Common myeloid progenitor, CD34-positive (primary cell): Measurements from ENCODE around the gene NR5A2.

Source experiments
- CTCF ChIA-PET: fragments of 350-600 bp; sonication (Branson Sonifier 250); formaldehyde crosslinking; loops from one replicate; lab custom pipeline; 2021; ENCODE audit warnings: antibody characterized with exemption; lab: Charles Lee
- POLR2A ChIA-PET: fragments of 350-600 bp; sonication (Branson Sonifier 250); formaldehyde crosslinking; loops from one replicate; lab custom pipeline; 2021; ENCODE audit warnings: antibody characterized with exemption; lab: Charles Lee
- DNase-seq, 3 donors: peaks; one replicate each; pipeline versions ENCODE4 v3.0.0 to v3.0.0-alpha.2; 2013
- H3K27ac ChIP-seq, 2 experiments: 1 replicate in 1 of 2; 2 replicates in 1 of 2; pipeline ENCODE4 v1.7.0; 2013; ENCODE audit warnings: inconsistent platforms in 2 of 2, low read length in 2 of 2, mild to moderate bottlenecking in 2 of 2, low read depth in 1 of 2, moderate library complexity in 1 of 2; ENCODE audit not compliant: severe bottlenecking in 2 of 2, insufficient read depth in 1 of 2, poor library complexity in 1 of 2
- H3K27me3 ChIP-seq, 5 experiments: replicated peaks in 2 of 5; 1 replicate in 3 of 5; 2 replicates in 2 of 5; pipeline versions ENCODE4 v1.6.1 to v1.7.0; 2013; ENCODE audit warnings: low read length in 4 of 5, mild to moderate bottlenecking in 2 of 5, moderate library complexity in 2 of 5, inconsistent platforms in 1 of 5; ENCODE audit not compliant: insufficient read depth in 5 of 5, control insufficient read depth in 4 of 5
- H3K36me3 ChIP-seq, 4 experiments: 1 replicate in 2 of 4; 2 replicates in 2 of 4; pipeline versions ENCODE4 v1.6.1 to v1.7.0; 2013; ENCODE audit warnings: low read length in 3 of 4, control low read depth in 1 of 4, mild to moderate bottlenecking in 1 of 4; ENCODE audit not compliant: control insufficient read depth in 4 of 4, insufficient read depth in 4 of 4
- H3K4me1 ChIP-seq, 4 experiments: 1 replicate in 3 of 4; 2 replicates in 1 of 4; pipeline versions ENCODE4 v1.6.1 to v1.7.1; 2013; ENCODE audit warnings: low read length in 3 of 4, mild to moderate bottlenecking in 3 of 4, control low read depth in 1 of 4, inconsistent platforms in 1 of 4, moderate library complexity in 1 of 4; ENCODE audit not compliant: control insufficient read depth in 4 of 4, insufficient read depth in 4 of 4; ENCODE audit errors: control extremely low read depth in 1 of 4
- H3K4me3 ChIP-seq, 7 experiments: 1 replicate in 4 of 7; 2 replicates in 3 of 7; pipeline versions ENCODE4 v1.5.1 to v1.7.0; 2013; ENCODE audit warnings: mild to moderate bottlenecking in 7 of 7, low read length in 6 of 7, moderate library complexity in 6 of 7, inconsistent platforms in 2 of 7, low read depth in 2 of 7, control low read depth in 1 of 7; ENCODE audit not compliant: insufficient read depth in 4 of 7, control insufficient read depth in 1 of 7; ENCODE audit errors: extremely low read depth in 1 of 7
- H3K9me3 ChIP-seq, 5 experiments: 1 replicate in 4 of 5; 2 replicates in 1 of 5; pipeline versions ENCODE4 v1.6.1 to v1.7.1; 2013; ENCODE audit warnings: low read length in 4 of 5, mild to moderate bottlenecking in 2 of 5, inconsistent platforms in 1 of 5, low read depth in 1 of 5, moderate library complexity in 1 of 5; ENCODE audit not compliant: control insufficient read depth in 4 of 5, insufficient read depth in 2 of 5; ENCODE audit errors: control extremely low read depth in 1 of 5
- WGBS: methylation state at CpG from one replicate; pipeline ENCODE4 v1.1.5; 2013; ENCODE audit not compliant: insufficient coverage; 5-methylcytosine and 5-hydroxymethylcytosine counted together

Gene NR5A2

GRCh38 chr1:200154069-200154767 lies 126.7 kb downstream of the NR5A2 start:
- Histone ChIP-seq H3K4me3 (peak overlapping the region in 1 of 7 experiments; percentile 21), H3K36me3 (no peaks in the 10 kb centered on the region), H3K9me3 (no peaks in the 10 kb centered on the region), H3K27ac (peak overlapping the region; percentile 53 to 78), H3K27me3 (no peaks in the 10 kb centered on the region), H3K4me1 (peaks cover 29 to 69% (median 43%) of the 10 kb centered on the region in 4 experiments)
- DNase-seq = peak; percentile 70 to 98 (median 95)
- ChIA-PET CTCF (interaction anchor here (1.2 to 1.4 kb wide), 3 partner anchors 11 to 122 kb away, joined by 3 to 6 read pairs (median 3); no protein-coding TSS in a partner anchor), POLR2A (interaction anchor here (0.6 to 0.8 kb wide), 2 partner anchors 13 to 15 kb away, joined by 4 read pairs; no protein-coding TSS in a partner anchor)

GRCh38 chr1:200157715-200158114 lies 130.2 kb downstream of the NR5A2 start:
- Histone ChIP-seq H3K27ac (no peak overlapping the region), H3K4me3 (no peak overlapping the region), H3K36me3 (no peaks in the 10 kb centered on the region), H3K4me1 (peaks cover 20 to 48% (median 31%) of the 10 kb centered on the region in 4 experiments), H3K27me3 (no peaks in the 10 kb centered on the region), H3K9me3 (no peaks in the 10 kb centered on the region)
- CTCF ChIA-PET = interaction anchor here (0.6 to 1.4 kb wide), 3 partner anchors 16 to 18 kb away, joined by 3 read pairs; no protein-coding TSS in a partner anchor
- POLR2A ChIA-PET = no interaction called here
- no peak for DNase-seq

GRCh38 chr1:200161801-200162200 lies 134.3 kb downstream of the NR5A2 start:
- Histone ChIP-seq H3K4me3 (no peak overlapping the region), H3K27me3 (no peaks in the 10 kb centered on the region), H3K36me3 (no peaks in the 10 kb centered on the region), H3K9me3 (peaks cover 0 to 3% (median 0%) of the 10 kb centered on the region in 5 experiments), H3K4me1 (peaks cover 6 to 34% (median 13%) of the 10 kb centered on the region in 4 experiments), H3K27ac (no peak overlapping the region)
- ChIA-PET CTCF (no interaction called here), POLR2A (no interaction called here)
- no peak for DNase-seq
- WGBS = 100% methylated on average over 4 of the region's 4 CpGs

- no peak for DNase-seq
- H3K4me1 ChIP-seq = peaks cover 6 to 35% (median 14%) of the 10 kb centered on the region in 4 experiments
- ChIA-PET CTCF (no interaction called here), POLR2A (no interaction called here)
- H3K27ac ChIP-seq = no peak overlapping the region
- 98% methylated on average over 6 of the region's 6 CpGs for WGBS
- no peak overlapping the region for H3K4me3 ChIP-seq
- H3K9me3 ChIP-seq = peaks cover 0 to 3% (median 0%) of the 10 kb centered on the region in 5 experiments
- no peaks in the 10 kb centered on the region for H3K27me3 ChIP-seq
- no peaks in the 10 kb centered on the region for H3K36me3 ChIP-seq
Measured at GRCh38 chr1:200162258-200162657, 134.7 kb downstream of the NR5A2 start.

- peaks cover 0 to 3% (median 0%) of the 10 kb centered on the region in 5 experiments for H3K9me3 ChIP-seq
- POLR2A ChIA-PET = no interaction called here
- no peak overlapping the region for H3K27ac ChIP-seq
- H3K4me1 ChIP-seq = peaks cover 6 to 30% (median 13%) of the 10 kb centered on the region in 4 experiments
- H3K4me3 ChIP-seq = no peak overlapping the region
- no peak for DNase-seq
- CTCF ChIA-PET = no interaction called here
- no peaks in the 10 kb centered on the region for H3K36me3 ChIP-seq
- no peaks in the 10 kb centered on the region for H3K27me3 ChIP-seq
Measured at GRCh38 chr1:200162877-200163276, 135.4 kb downstream of the NR5A2 start.

- WGBS = 100% methylated on average over 1 of the region's 3 CpGs
- no peak for DNase-seq
- peaks cover 4 to 19% (median 9%) of the 10 kb centered on the region in 4 experiments for H3K4me1 ChIP-seq
- ChIA-PET CTCF (no interaction called here), POLR2A (no interaction called here)
- no peak overlapping the region for H3K27ac ChIP-seq
- peaks cover 0 to 3% (median 0%) of the 10 kb centered on the region in 5 experiments for H3K9me3 ChIP-seq
- no peaks in the 10 kb centered on the region for H3K36me3 ChIP-seq
- no peak overlapping the region for H3K4me3 ChIP-seq
- H3K27me3 ChIP-seq = no peaks in the 10 kb centered on the region
Measured at GRCh38 chr1:200163911-200164310, 136.4 kb downstream of the NR5A2 start.

- Histone ChIP-seq H3K4me3 (no peak overlapping the region), H3K9me3 (peaks cover 0 to 3% (median 0%) of the 10 kb centered on the region in 5 experiments), H3K27ac (no peak overlapping the region), H3K27me3 (no peaks in the 10 kb centered on the region), H3K4me1 (peaks cover 4 to 24% (median 9%) of the 10 kb centered on the region in 4 experiments), H3K36me3 (no peaks in the 10 kb centered on the region)
- WGBS = 78% methylated on average over 5 of the region's 5 CpGs
- ChIA-PET POLR2A (no interaction called here), CTCF (interaction anchor here (1.3 kb wide), 1 partner anchor 12 kb away, joined by 3 read pairs; no protein-coding TSS in a partner anchor)
- DNase-seq = peak in 1 of 3 donors; percentile 21
Measured at GRCh38 chr1:200165493-200166220, 138.1 kb downstream of the NR5A2 start.
